ENCODE data around the gene LSM12. TPM values are rescaled to one million over a fixed set of nuclear protein-coding genes. Genes with fewer than 3 reads are reported as not detected.
"Not testable (repeated sequence)": the region's sequence is repeated elsewhere in the genome, so short reads cannot be mapped to it uniquely, and the experiment has no call there.

The LSM12 gene
- total and polyA plus RNA-seq, 4 donors, result 14.8 to 54.6 (median 35.6) TPM

DNA sequence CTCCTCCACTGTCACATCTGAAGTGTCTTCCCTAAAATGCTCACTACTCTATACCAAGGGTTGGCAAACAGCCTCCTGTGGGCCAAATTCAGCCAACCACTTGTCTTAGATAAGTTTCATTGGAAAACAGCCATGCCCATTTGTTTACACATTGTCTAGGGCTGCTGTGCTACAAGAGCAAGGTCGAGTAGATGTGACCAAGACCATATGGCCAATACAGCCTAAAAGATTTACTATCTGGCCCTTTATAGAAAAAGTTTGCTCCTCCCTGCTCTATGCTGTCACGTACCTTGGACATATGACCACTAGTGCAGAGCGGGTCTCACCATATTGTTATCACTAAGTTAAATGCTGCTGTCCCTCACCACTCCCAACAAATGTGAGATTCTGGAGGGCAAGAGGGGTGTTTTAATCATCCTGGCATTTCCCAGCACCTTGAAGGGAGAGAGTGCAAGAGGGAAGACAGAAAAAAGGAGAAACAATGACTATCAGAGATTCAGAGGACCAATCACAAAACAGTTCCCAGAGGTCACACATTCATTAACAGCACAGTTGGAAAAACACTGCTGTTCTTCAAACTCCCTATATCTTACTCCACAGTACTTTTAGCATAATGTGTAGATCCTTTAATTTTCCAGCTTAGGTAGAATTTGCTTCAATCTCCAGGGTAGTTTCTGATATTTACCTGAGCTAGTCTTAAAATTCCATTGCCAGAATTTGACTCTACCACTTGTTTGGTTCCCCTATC is 13.2 kb downstream of the LSM12 start:
- Histone ChIP-seq H3K9ac (ENCODE audit: insufficient read depth in 1 of 2, low read length in 2 of 2) (no peak overlapping the region), H3K4me1 (ENCODE audit: control insufficient read depth in 5 of 5, insufficient read depth in 5 of 5, low read length in 5 of 5) (peaks cover 2 to 13% (median 9%) of the 10 kb centered on the region in 5 donors), H3K27me3 (ENCODE audit: control insufficient read depth in 3 of 3, insufficient read depth in 3 of 3, low read length in 2 of 3) (no peaks in the 10 kb centered on the region), H3K27ac (ENCODE audit: low read depth in 1 of 2, low read length in 1 of 2) (no peak overlapping the region), H3K9me3 (ENCODE audit: control insufficient read depth in 4 of 4, insufficient read depth in 3 of 4, low read length in 3 of 4) (no peaks in the 10 kb centered on the region), H3K4me3 (no peak overlapping the region), H3K36me3 (ENCODE audit: control insufficient read depth in 4 of 4, insufficient read depth in 4 of 4, low read length in 4 of 4) (peaks cover 10 to 43% (median 15%) of the 10 kb centered on the region in 4 donors)
- TF ChIP-seq, protein P1, sequence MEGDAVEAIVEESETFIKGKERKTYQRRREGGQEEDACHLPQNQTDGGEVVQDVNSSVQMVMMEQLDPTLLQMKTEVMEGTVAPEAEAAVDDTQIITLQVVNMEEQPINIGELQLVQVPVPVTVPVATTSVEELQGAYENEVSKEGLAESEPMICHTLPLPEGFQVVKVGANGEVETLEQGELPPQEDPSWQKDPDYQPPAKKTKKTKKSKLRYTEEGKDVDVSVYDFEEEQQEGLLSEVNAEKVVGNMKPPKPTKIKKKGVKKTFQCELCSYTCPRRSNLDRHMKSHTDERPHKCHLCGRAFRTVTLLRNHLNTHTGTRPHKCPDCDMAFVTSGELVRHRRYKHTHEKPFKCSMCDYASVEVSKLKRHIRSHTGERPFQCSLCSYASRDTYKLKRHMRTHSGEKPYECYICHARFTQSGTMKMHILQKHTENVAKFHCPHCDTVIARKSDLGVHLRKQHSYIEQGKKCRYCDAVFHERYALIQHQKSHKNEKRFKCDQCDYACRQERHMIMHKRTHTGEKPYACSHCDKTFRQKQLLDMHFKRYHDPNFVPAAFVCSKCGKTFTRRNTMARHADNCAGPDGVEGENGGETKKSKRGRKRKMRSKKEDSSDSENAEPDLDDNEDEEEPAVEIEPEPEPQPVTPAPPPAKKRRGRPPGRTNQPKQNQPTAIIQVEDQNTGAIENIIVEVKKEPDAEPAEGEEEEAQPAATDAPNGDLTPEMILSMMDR (IDR thresholded peaks at IDR 0.05; ENCODE audit: control extremely low read depth, extremely low read depth), result no peak
- ATAC-seq (ENCODE audit: insufficient read depth, low FRiP score) (no peak), DNase-seq (peak in 1 of 3 donors; percentile 24)
- WGBS, 2 donors, result 54 to 66% methylated on average over 3 of the region's 3 CpGs

DNA sequence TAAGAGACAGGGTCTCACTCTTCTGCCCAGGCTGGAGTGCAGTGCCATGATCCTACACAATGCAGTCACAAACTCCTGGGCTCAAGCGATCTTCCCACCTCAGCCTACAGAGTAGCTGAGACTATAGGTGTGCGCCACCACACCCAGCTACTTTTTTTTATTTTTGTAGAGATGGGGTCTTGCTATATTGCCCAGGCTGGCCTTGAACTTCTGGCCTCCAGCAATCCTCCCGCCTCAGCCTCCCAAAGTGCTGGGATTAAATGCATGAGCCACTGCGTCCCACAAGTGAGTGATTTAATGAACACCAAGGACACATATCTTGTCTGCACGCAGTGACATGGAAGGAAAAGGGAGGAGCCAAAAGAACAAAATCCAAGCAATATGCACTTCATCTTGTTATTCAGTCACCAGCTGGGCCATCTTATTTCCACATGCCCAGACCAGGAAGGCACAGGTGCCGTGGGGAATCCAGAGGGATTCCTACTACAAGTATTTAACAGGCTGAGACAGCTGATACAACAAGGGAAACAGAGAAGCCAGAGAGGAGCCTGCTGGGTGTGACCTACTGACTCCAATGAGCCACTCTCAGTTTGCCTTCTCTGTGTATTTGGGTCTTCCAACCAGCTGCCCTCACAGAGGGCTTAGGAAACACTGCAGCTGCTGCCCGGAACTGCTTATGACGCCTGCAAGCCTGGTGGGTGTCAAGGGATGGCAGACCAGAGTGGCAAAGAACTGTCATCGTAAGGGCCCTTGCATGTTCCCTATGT is 17.0 kb downstream of the LSM12 start:
- H3K9me3 ChIP-seq (ENCODE audit: control insufficient read depth in 4 of 4, insufficient read depth in 3 of 4, low read length in 3 of 4), result no peaks in the 10 kb centered on the region
- ATAC-seq (ENCODE audit: insufficient read depth, low FRiP score) (no peak), DNase-seq (no peak)
- TF ChIP-seq, protein P1 (IDR thresholded peaks at IDR 0.05; ENCODE audit: control extremely low read depth, extremely low read depth), result no peak
- WGBS, 2 donors, result 96 to 97% methylated on average over 9 of the region's 9 CpGs
- peaks cover 10 to 38% (median 14%) of the 10 kb centered on the region in 4 donors for H3K36me3 ChIP-seq (ENCODE audit: control insufficient read depth in 4 of 4, insufficient read depth in 4 of 4, low read length in 4 of 4)
- no peak overlapping the region for H3K4me3 ChIP-seq
- peaks cover 2 to 14% (median 12%) of the 10 kb centered on the region in 5 donors for H3K4me1 ChIP-seq (ENCODE audit: control insufficient read depth in 5 of 5, insufficient read depth in 5 of 5, low read length in 5 of 5)
- H3K9ac ChIP-seq (ENCODE audit: insufficient read depth in 1 of 2, low read length in 2 of 2), result no peak overlapping the region
- H3K27me3 ChIP-seq (ENCODE audit: control insufficient read depth in 3 of 3, insufficient read depth in 3 of 3, low read length in 2 of 3), result no peaks in the 10 kb centered on the region
- no peak overlapping the region for H3K27ac ChIP-seq (ENCODE audit: low read depth in 1 of 2, low read length in 1 of 2)

DNA sequence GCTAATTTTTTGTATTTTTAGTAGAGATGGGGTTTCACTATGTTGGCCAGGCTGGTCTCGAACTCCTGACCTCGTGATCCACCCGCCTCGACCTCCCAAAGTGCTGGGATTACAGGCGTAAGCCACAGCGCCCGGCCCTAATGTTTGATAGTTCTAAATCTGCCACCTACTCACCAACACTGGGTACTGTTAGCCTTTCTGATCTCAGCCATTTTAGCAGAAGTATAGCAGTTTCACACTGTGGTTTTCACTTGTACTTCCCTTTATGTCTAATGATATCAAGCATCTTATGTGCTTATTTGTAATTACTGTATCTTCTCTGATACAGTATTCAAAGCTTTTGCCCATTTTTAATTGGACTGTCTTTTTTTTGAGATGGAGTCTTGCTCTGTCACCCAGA is 19.6 kb downstream of the LSM12 start:
- not testable (repeated sequence) for H3K27ac ChIP-seq (ENCODE audit: low read depth in 1 of 2, low read length in 1 of 2); DNase-seq; H3K9me3 ChIP-seq (ENCODE audit: control insufficient read depth in 4 of 4, insufficient read depth in 3 of 4, low read length in 3 of 4); H3K4me3 ChIP-seq; H3K27me3 ChIP-seq (ENCODE audit: control insufficient read depth in 3 of 3, insufficient read depth in 3 of 3, low read length in 2 of 3); ATAC-seq (ENCODE audit: insufficient read depth, low FRiP score); H3K9ac ChIP-seq (ENCODE audit: insufficient read depth in 1 of 2, low read length in 2 of 2)
- Histone ChIP-seq H3K36me3 (ENCODE audit: control insufficient read depth in 4 of 4, insufficient read depth in 4 of 4, low read length in 4 of 4) (peaks cover 10 to 27% (median 13%) of the 10 kb centered on the region in 4 donors), H3K4me1 (ENCODE audit: control insufficient read depth in 5 of 5, insufficient read depth in 5 of 5, low read length in 5 of 5) (peaks cover 0 to 21% (median 7%) of the 10 kb centered on the region in 5 donors)
- 96 to 99% methylated on average over 5 to 7 of the region's 7 CpGs for WGBS, 2 donors

DNA sequence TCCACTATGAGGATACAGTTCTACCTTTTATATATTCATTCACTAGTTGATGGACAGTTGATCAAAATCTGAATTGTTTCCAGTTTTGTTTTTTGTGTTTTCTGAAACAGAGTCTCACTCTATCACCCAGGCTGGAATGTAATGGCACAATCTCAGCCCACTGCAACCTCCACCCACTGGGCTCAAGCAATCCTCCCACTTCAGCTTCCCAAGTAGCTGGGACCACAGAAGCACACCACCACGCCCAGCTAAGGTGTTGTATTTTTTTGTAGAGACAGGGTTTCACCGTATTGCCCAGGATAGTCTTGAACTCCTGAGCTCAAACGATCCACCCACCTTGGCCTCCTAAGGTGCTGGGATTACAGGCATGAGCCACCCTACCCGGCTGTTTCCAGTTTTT is 21.0 kb downstream of the LSM12 start:
- TF ChIP-seq, protein P1 (IDR thresholded peaks at IDR 0.05; ENCODE audit: control extremely low read depth, extremely low read depth), result no peak
- no peak for ATAC-seq (ENCODE audit: insufficient read depth, low FRiP score)
- H3K9ac ChIP-seq (ENCODE audit: insufficient read depth in 1 of 2, low read length in 2 of 2), result no peak overlapping the region
- no peak overlapping the region for H3K4me3 ChIP-seq
- H3K9me3 ChIP-seq (ENCODE audit: control insufficient read depth in 4 of 4, insufficient read depth in 3 of 4, low read length in 3 of 4), result no peaks in the 10 kb centered on the region
- H3K27ac ChIP-seq (ENCODE audit: low read depth in 1 of 2, low read length in 1 of 2), result no peak overlapping the region
- no peak for DNase-seq
- no peaks in the 10 kb centered on the region for H3K27me3 ChIP-seq (ENCODE audit: control insufficient read depth in 3 of 3, insufficient read depth in 3 of 3, low read length in 2 of 3)
- WGBS, 2 donors, result 87 to 94% methylated on average over 4 of the region's 4 CpGs
- H3K36me3 ChIP-seq (ENCODE audit: control insufficient read depth in 4 of 4, insufficient read depth in 4 of 4, low read length in 4 of 4), result peaks cover 4 to 20% (median 7%) of the 10 kb centered on the region in 4 donors
- peaks cover 0 to 26% (median 7%) of the 10 kb centered on the region in 5 donors for H3K4me1 ChIP-seq (ENCODE audit: control insufficient read depth in 5 of 5, insufficient read depth in 5 of 5, low read length in 5 of 5)

Data from lung (tissue), 12 donors.